Measurements from ENCODE around the gene KCNA2.

The KCNA2 gene

DNA sequence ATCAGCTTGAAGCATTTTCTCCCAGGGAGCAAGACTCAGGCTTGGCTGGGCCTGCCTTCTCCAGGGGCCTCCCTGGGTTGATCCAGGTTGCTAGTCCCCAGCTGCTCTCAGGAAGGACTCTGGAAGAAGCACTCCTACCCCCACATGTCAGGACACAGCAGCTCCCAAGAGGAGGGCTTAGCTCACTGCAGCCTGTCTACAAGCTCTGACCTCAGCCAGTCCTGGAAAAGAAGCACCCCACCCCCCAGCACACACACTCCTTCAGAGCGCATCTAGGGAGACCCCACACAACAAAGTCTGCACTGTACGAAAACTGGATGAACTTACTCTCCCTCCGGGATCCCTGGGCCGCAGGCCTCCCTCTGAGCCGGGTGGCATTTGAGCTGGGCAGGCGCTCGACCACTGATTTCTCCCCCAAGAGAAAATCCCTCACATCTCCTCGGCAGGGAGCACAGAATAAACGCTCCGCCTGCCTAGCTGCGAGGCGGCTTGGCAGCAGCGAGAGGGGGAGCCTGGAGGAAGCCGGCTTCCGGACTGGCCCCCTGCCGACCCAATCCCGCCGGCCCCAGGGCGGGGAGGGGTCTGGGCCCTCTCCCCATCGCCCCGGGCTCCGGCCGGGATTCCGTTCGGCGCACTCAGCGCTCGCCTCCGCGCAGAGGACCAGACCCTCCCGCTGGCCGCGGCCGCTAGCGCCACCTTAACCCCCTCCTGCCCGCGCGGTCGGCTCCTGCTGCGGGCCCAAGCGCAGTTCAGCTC, at the start of gene KCNA2:
Gene KCNA2 (minus strand): TSS at position 458 of the 756 bp plus-strand sequence. CDS start 1,576 bp downstream, outside the sequence.
- peak; percentile 5 to 39 for DNase-seq (ENCODE audit: low spot score in 2 of 2)
- H3K4me1 ChIP-seq, result no peaks in the 10 kb centered on the region
- peaks cover 48% of the 10 kb centered on the region for H3K27me3 ChIP-seq (ENCODE audit: low read depth)
- H3K36me3 ChIP-seq (replicated peaks), result no peaks in the 10 kb centered on the region
- H3K4me3 ChIP-seq, result peak within 1 kb of the TSS; percentile 26
- in situ Hi-C loops (cut with MboI; ENCODE audit: low sequenced_read_pairs), result no loop called here
- H3K9me3 ChIP-seq, result no peaks in the 10 kb centered on the region

DNA sequence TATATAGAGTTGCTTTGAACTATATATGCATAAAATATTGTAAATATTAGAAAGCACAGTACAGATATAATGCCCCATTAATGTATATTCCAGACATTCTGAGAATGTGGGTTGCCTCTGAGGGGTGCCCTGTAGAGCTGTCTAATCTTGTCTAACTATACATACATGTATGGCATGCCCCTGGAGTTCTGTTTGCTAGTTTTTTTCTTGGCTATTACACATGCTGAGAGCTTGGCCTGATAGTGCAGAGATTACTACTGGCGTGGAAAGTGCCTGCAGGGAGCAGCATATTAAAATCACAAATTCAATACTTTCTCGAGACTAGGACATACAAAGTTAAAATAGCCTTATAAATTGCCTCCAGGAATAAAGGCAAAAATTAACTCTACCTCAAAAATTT, 44.5 kb upstream of the KCNA2 start:
- no peaks in the 10 kb centered on the region for H3K4me1 ChIP-seq
- DNase-seq (ENCODE audit: low spot score in 2 of 2), result no peak
- no peaks in the 10 kb centered on the region for H3K9me3 ChIP-seq
- peaks cover 22% of the 10 kb centered on the region for H3K27me3 ChIP-seq (ENCODE audit: low read depth)
- H3K36me3 ChIP-seq (replicated peaks), result no peaks in the 10 kb centered on the region
- in situ Hi-C loops (cut with MboI; ENCODE audit: low sequenced_read_pairs), result no loop called here
- no peak overlapping the region for H3K4me3 ChIP-seq

DNA sequence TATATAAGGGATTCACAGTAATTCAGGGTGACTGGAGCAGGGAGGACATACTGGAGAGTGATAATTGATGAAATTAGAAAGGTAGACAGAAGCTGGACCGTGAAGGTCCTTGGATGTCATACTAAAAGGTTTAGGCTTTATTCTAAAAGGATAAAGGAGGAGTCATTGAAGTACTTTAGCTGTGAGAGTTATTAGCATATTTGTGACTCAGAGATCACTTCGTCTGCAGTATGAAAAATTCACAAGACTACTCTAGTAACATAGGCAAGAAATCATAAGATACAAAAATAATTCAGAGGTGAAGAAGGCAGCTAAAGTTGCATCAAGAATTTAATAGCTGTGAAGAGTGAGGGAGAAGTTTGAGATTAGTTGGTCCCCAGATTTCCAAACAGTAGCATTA, 42.3 kb upstream of the KCNA2 start:
- H3K36me3 ChIP-seq (replicated peaks), result no peaks in the 10 kb centered on the region
- in situ Hi-C loops (cut with MboI; ENCODE audit: low sequenced_read_pairs), result no loop called here
- no peak for DNase-seq (ENCODE audit: low spot score in 2 of 2)
- H3K27me3 ChIP-seq (ENCODE audit: low read depth), result peaks cover 18% of the 10 kb centered on the region
- no peaks in the 10 kb centered on the region for H3K9me3 ChIP-seq
- H3K4me3 ChIP-seq, result no peak overlapping the region
- no peaks in the 10 kb centered on the region for H3K4me1 ChIP-seq

DNA sequence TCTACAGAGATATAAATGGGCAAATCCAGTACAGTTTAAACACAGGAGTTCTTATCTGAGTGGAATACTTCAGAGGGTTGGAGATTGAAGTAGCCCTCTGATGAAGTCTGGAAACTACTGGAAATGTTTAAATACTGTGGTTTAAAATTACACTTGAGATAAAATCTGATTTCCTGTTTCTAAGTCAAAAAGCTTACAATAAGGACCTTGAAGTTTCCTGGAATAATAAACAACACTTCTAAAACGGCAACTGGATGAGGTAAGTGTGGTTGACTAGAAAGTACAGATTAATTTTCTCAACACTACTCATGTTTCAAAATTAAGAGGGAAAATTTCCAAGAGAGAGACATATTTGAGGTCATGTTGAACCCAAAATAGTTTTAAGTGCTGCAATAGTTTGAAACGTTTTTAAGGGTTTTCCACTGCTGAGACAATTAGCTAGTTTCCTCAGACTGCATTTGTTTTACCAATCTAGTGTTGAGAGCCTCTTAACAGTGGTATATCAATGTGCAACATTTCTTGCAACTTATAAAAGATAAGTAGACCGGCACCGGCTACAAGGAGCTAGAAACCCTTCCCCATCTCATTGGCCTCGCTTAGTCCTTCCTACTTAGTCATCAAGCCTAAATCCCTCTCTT, 41.2 kb upstream of the KCNA2 start:
- Histone ChIP-seq H3K4me1 (no peaks in the 10 kb centered on the region), H3K9me3 (no peaks in the 10 kb centered on the region), H3K4me3 (no peak overlapping the region), H3K27me3 (ENCODE audit: low read depth) (peaks cover 16% of the 10 kb centered on the region), H3K36me3 (replicated peaks) (no peaks in the 10 kb centered on the region)
- DNase-seq (ENCODE audit: low spot score in 2 of 2), result no peak
- in situ Hi-C loops (cut with MboI; ENCODE audit: low sequenced_read_pairs), result no loop called here

DNA sequence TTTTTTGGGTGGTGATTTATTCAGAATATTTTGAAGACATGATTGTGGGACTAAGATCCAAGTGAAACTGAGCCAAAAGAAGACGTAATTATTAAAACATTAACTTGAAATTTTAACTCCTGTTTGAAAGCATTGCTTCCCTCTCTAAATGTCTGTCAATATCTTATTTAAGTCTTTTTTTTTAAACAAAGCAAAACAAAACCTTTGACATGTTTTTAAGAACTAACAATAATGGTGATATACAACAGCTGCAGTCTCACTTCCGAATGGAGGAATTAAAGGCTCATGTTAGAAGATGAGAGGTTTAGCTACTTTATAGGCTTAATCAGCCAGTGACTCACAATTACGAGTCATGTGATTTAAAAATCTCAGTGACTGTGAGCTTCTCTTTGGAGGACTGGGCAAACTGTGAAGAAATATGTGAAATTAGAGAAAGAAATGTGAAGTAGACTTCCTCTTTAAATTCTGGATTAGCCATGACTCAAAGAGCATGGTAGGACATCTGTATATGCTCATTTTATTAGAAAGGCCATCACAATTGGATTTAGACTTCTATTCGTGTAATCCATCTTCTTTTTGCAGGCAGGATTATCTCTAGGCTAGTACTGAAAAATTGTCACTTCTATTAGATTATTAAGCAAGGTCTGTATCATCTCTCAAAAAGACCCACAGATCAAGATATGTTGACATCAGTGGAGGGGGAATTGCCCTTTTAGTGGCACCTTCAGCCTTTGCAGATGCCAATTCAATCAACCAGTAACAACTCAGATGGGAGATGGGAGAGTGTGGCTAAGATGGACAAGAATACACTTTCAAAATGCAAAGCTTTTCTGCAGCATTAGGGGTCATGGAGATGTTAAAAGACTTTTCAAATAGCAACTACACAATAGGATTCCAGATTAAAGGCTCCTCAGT, 39.9 kb upstream of the KCNA2 start:
- no peaks in the 10 kb centered on the region for H3K4me1 ChIP-seq
- in situ Hi-C loops (cut with MboI; ENCODE audit: low sequenced_read_pairs), result no loop called here
- no peak for DNase-seq (ENCODE audit: low spot score in 2 of 2)
- H3K4me3 ChIP-seq, result no peak overlapping the region
- peaks cover 16% of the 10 kb centered on the region for H3K27me3 ChIP-seq (ENCODE audit: low read depth)
- no peaks in the 10 kb centered on the region for H3K36me3 ChIP-seq (replicated peaks)
- no peaks in the 10 kb centered on the region for H3K9me3 ChIP-seq

DNA sequence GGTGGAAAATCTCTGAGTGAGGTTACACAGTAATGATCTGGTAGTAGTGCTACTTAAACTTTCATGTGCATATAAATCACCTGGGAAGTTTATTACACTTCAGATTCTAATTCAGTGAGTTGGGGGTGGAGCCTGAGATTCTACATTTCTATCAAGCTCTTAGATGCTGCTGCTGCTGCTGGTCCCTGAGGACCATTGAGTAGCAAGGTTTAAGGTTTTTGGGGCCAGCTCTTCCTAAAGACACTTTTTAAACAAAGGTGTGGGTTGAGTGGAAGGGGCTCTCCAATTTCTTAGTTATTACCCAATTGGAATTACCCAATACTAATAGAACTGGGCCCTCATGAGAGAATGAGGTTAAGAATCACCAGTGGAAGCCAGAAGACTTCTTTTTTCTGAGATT, 39.1 kb upstream of the KCNA2 start:
- Histone ChIP-seq H3K27me3 (ENCODE audit: low read depth) (peaks cover 16% of the 10 kb centered on the region), H3K4me1 (no peaks in the 10 kb centered on the region), H3K4me3 (no peak overlapping the region), H3K9me3 (no peaks in the 10 kb centered on the region), H3K36me3 (replicated peaks) (no peaks in the 10 kb centered on the region)
- in situ Hi-C loops (cut with MboI; ENCODE audit: low sequenced_read_pairs), result no loop called here
- DNase-seq (ENCODE audit: low spot score in 2 of 2), result no peak

DNA sequence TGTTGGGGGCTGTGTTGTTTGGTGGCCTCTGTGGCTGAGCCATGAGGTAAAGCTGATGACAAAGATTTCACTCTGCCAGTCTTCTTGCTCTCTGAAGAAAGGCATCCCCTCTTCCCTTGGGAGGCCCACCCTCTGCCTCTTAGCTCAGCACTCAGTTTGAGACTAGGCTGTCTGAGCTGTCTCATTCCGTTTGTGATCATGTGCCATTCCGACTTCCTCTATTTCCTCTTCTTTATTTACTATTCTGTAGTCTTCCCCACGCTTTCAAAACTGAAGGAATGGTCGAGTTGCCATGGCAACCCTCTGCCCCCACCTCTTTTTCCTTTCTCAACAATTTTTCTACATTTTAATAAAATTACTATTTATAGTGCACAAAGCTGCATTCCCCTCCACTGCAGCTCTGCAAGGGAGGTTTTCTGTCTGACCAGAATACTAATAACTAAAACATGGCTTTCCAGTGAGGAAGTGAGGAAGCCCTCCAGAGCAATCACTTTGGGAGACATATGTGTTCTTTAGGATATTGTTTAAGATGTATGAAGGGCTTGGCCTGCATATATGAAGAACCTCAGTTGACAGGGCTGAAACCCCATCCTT, 37.8 kb upstream of the KCNA2 start:
- H3K27me3 ChIP-seq (ENCODE audit: low read depth), result peaks cover 16% of the 10 kb centered on the region
- no peak overlapping the region for H3K4me3 ChIP-seq
- in situ Hi-C loops (cut with MboI; ENCODE audit: low sequenced_read_pairs), result no loop called here
- no peak for DNase-seq (ENCODE audit: low spot score in 2 of 2)
- no peaks in the 10 kb centered on the region for H3K4me1 ChIP-seq
- no peaks in the 10 kb centered on the region for H3K36me3 ChIP-seq (replicated peaks)
- no peaks in the 10 kb centered on the region for H3K9me3 ChIP-seq

DNA sequence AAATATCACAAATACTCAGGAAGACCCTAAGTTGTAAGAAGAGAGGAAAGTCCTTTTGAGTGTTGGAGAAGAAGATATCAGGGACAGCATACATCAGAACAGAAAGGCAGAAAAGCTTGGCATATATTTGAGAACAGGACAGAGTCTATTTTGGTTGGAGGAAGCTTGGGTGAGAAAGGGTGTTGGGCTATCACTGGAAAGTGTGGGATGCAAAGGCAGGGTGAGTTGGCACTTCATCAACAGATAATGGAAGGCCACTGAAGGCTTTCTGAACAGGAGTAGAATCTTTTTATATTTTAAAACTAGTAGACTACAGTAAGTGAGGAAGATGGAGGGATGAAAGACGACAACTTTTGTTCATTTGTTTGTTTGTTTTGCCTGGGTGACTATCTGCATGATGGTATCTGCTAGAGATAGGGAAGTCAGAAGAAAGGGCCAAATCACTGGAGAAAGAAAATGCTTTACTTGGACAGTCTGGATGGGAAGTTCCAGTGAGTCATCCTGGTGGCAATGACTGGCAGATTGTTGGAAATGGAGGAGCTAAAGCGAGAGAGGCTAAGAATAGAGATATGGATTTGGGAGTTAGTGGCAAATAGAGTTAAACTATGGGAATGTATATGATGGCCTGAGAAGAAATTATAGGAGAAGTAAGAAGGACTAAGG, 33.7 kb upstream of the KCNA2 start:
- DNase-seq (ENCODE audit: low spot score in 2 of 2), result no peak
- no peaks in the 10 kb centered on the region; the same call in 1 of the 2 replicates for H3K27me3 ChIP-seq (ENCODE audit: low read depth)
- H3K9me3 ChIP-seq, result no peaks in the 10 kb centered on the region
- no peaks in the 10 kb centered on the region for H3K36me3 ChIP-seq (replicated peaks)
- no peaks in the 10 kb centered on the region for H3K4me1 ChIP-seq
- in situ Hi-C loops (cut with MboI; ENCODE audit: low sequenced_read_pairs), result no loop called here
- no peak overlapping the region for H3K4me3 ChIP-seq

DNA sequence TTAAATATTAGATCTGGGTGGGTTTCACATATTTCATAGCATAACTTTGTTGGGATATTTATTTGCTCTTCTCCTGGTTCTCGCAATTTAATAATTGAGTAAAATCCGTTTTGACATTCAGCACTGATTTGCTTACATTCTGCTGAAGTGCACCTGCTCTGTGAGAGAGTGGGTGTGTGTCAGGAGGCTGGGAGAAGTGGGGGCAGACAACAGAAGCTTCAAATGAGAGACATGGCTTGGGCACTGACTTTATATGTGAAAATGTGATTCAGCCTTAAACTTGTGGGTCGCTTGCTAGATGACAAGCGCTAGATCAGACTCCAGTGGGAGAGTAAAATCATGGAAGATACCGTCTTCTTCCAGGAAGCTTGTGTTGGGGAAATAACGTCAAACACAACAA, 32.4 kb upstream of the KCNA2 start:
- in situ Hi-C loops (cut with MboI; ENCODE audit: low sequenced_read_pairs), result no loop called here
- H3K4me1 ChIP-seq, result no peaks in the 10 kb centered on the region
- no peaks in the 10 kb centered on the region for H3K9me3 ChIP-seq
- no peaks in the 10 kb centered on the region for H3K27me3 ChIP-seq (ENCODE audit: low read depth)
- H3K4me3 ChIP-seq, result no peak overlapping the region
- no peak for DNase-seq (ENCODE audit: low spot score in 2 of 2)
- no peaks in the 10 kb centered on the region for H3K36me3 ChIP-seq (replicated peaks)

DNA sequence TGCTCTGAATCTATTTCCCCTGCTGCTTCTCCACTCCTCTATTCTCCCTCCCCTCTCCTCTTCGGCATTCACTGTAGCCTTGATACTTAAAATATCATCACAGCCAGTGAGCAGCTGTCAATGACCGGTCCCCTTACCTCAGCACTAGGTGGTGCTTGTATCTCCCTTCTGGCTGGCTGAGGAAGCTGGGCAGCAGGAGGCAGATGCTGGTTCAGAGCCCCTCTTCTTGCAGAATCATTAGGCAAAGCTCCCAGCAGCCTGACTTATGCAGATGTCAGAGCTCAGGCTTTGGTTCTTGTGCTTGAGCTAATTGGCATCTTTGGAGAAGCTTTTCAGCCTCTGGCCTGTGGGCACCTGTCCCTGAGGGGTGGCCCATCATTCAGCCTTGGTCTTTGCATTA, 31.9 kb upstream of the KCNA2 start:
- no peaks in the 10 kb centered on the region for H3K4me1 ChIP-seq
- no peak for DNase-seq (ENCODE audit: low spot score in 2 of 2)
- no peaks in the 10 kb centered on the region for H3K27me3 ChIP-seq (ENCODE audit: low read depth)
- in situ Hi-C loops (cut with MboI; ENCODE audit: low sequenced_read_pairs), result no loop called here
- no peaks in the 10 kb centered on the region for H3K36me3 ChIP-seq (replicated peaks)
- H3K9me3 ChIP-seq, result no peaks in the 10 kb centered on the region
- no peak overlapping the region for H3K4me3 ChIP-seq

DNA sequence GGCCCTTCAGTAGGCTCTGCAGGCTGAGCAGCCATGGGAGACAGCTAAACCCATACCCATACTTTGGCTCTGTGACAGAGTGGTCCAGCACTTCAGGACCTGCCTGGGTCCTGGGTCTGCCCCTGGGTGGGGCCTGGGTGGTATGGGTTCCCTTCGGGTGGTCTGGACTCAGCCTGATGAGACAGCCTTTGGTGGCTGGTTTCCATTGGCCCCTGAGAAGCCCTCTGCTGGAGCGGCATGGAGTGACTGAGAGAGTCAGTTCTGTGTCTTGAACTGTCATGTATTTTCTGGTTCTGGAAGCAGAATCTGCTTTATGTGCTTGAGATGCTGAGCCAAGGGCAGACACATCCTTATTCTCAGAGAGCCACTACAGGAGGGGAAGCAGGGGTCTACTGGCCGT, 31.3 kb upstream of the KCNA2 start:
- H3K9me3 ChIP-seq, result no peaks in the 10 kb centered on the region
- no peaks in the 10 kb centered on the region for H3K27me3 ChIP-seq (ENCODE audit: low read depth)
- H3K4me3 ChIP-seq, result no peak overlapping the region
- in situ Hi-C loops (cut with MboI; ENCODE audit: low sequenced_read_pairs), result no loop called here
- no peaks in the 10 kb centered on the region for H3K4me1 ChIP-seq
- no peak for DNase-seq (ENCODE audit: low spot score in 2 of 2)
- H3K36me3 ChIP-seq (replicated peaks), result no peaks in the 10 kb centered on the region

DNA sequence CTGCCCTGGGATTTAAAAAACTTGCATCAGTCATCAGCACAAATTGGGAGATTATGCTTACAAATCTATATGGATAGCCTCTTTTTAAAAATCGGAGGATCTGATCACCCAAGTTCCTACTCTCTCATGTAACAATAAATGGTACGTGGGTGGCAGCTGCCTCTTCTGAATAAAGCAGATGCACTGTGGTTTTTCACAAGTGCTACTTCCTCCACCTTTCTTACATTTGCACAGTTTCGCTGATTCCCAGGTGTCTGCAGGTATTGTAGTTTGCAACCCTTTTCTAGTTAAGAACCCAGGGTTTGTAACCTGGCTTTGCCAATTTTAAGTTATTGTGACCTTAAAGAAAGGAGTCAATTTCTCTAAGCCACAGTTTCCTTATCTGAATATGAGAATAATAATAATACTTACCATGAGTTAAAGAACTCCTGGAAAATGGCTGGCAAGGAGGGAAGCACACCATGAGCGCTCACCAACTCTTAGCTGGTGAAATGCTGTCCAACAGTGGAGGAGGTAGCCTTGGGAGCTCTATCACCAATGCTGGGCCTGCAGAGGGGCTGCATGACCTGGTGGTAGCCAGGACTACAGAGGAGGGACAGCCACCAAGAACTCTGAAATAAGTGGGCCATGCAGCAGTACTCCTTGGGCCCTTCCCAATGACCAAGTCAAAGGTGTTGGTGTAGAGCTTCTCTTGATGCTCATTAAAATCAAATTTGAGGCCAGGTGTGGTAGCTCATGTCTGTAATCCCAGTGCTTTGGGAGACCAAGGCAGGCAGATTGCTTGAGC, 30.2 kb upstream of the KCNA2 start:
- in situ Hi-C loops (cut with MboI; ENCODE audit: low sequenced_read_pairs), result no loop called here
- no peak overlapping the region for H3K4me3 ChIP-seq

More for the DNA sequence above, 30.2 kb upstream of the KCNA2 start:
- Histone ChIP-seq H3K36me3 (replicated peaks) (no peaks in the 10 kb centered on the region), H3K9me3 (no peaks in the 10 kb centered on the region), H3K27me3 (ENCODE audit: low read depth) (peaks cover 3% of the 10 kb centered on the region; the same call in 1 of the 2 replicates), H3K4me1 (no peaks in the 10 kb centered on the region)
- no peak for DNase-seq (ENCODE audit: low spot score in 2 of 2)

Data from HAP-1 (cell line).